Spleen (tissue), 7 donors: ENCODE results near the gene ATXN1.

ENCODE experiments used
- POLR2A ChIP-seq, 3 donors: fragments of 450-650 bp; IDR thresholded peaks; one replicate each; pipeline ENCODE4 v1.5.1; 2017; ENCODE audit warnings: antibody characterized with exemption in 3 of 3, mild to moderate bottlenecking in 1 of 3
- TF ChIP-seq, protein P1 (sequence below), 11 experiments: fragments of 200-600 bp in 7 of 11; fragments of 450-650 bp in 4 of 11; sonication (generic) in 4 of 11; IDR thresholded peaks in 8 of 11; conservative IDR thresholded peaks in 3 of 11; 1 replicate in 7 of 11; 2 replicates in 4 of 11; pipeline versions ENCODE4 v1.4.0 to v1.8.0; 2016 to 2021; ENCODE audit warnings: antibody characterized with exemption in 11 of 11, inconsistent platforms in 4 of 11, mild to moderate bottlenecking in 1 of 11
- donor health status: DM: no; HTN: no; CAD: no; lungs with moderate emphysema.
- donor health status: DM: no; HTN: no; CAD: no.
- donor health status: DM: no; HTN: no; CAD: no.

DNA sequence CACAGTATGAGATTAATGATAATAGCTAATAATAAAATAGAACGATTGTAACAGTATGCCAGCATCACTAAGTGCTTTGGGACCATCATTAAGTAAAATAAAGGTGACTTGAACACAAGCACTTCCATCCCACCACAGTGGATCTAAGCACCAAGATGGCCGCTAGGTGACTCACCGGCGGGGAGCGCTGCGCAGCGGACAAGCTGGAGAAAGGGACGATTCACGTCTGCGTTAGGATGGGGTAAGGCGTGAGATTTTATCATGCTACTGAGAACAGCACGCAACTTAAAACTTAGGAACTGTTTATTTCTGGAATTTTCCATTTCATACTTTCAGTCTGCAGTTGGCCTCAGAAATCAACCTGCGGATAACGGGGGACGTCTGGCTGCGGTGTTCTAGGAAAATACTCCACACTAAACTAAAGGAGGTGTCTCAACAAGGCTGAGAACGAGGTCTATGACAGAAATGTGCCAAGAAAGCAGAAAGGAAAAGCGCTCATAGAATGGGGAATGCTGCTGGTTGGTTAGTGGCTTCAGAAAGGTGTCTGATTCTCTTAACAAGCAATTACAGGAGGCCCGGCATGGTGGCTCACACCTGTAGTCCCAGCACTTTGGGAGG, 408.3 kb downstream of the ATXN1 start:
- TF ChIP-seq, protein P1, sequence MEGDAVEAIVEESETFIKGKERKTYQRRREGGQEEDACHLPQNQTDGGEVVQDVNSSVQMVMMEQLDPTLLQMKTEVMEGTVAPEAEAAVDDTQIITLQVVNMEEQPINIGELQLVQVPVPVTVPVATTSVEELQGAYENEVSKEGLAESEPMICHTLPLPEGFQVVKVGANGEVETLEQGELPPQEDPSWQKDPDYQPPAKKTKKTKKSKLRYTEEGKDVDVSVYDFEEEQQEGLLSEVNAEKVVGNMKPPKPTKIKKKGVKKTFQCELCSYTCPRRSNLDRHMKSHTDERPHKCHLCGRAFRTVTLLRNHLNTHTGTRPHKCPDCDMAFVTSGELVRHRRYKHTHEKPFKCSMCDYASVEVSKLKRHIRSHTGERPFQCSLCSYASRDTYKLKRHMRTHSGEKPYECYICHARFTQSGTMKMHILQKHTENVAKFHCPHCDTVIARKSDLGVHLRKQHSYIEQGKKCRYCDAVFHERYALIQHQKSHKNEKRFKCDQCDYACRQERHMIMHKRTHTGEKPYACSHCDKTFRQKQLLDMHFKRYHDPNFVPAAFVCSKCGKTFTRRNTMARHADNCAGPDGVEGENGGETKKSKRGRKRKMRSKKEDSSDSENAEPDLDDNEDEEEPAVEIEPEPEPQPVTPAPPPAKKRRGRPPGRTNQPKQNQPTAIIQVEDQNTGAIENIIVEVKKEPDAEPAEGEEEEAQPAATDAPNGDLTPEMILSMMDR (IDR thresholded peaks at IDR 0.05 in 8 of 11, conservative IDR thresholded peaks at IDR 0.05 in 3 of 11) = no peak
- TF ChIP-seq POLR2A (IDR thresholded peaks at IDR 0.05) = no peak
